GM08714 (cell line): ENCODE measurements around the gene TGFBR3L.

Experiments
- H3K4me3 ChIP-seq: fragments of 200-500 bp; sonication (Bioruptor generic); 2 replicates; pipeline ENCODE4 v1.5.1; 2014; ENCODE audit warnings: mild to moderate bottlenecking, low read length, inconsistent platforms
- ZNF274 ChIP-seq: IDR thresholded peaks from 2 replicates; pipeline ENCODE4 v1.6.1; 2012; ENCODE audit warnings: mild to moderate bottlenecking, low read depth, low read length

Gene TGFBR3L

GRCh38 chr19:7932276-7932929 lies 17.8 kb downstream of the TGFBR3L start:
- H3K4me3 ChIP-seq = no peak overlapping the region
- TF ChIP-seq ZNF274 = no peak

- TF ChIP-seq ZNF274 = no peak
- H3K4me3 ChIP-seq = no peak overlapping the region
These were observed 18.3 kb downstream of the TGFBR3L start for GRCh38 chr19:7932930-7933300.

DNA sequence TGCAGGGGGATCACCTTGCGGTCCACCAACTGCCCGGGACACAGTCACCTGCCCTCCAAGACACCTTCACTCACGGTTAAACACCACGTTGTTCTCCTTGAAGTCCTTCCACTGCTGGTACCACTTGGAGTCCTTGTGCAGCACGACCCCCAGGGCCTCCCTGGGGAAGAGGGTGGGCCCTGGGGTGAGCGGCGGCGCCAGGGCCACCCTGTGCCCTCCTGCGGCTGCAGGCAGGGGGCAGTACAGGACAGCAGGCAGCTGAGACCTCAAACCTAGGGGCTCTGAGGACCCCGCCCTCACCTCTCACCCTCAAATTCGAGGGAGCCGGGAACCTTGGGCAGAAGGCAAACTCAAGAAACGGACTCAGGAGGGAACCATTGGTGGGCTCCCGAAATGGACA lies 18.8 kb downstream of the TGFBR3L start:
- no peak for TF ChIP-seq ZNF274
- no peak overlapping the region for H3K4me3 ChIP-seq

DNA sequence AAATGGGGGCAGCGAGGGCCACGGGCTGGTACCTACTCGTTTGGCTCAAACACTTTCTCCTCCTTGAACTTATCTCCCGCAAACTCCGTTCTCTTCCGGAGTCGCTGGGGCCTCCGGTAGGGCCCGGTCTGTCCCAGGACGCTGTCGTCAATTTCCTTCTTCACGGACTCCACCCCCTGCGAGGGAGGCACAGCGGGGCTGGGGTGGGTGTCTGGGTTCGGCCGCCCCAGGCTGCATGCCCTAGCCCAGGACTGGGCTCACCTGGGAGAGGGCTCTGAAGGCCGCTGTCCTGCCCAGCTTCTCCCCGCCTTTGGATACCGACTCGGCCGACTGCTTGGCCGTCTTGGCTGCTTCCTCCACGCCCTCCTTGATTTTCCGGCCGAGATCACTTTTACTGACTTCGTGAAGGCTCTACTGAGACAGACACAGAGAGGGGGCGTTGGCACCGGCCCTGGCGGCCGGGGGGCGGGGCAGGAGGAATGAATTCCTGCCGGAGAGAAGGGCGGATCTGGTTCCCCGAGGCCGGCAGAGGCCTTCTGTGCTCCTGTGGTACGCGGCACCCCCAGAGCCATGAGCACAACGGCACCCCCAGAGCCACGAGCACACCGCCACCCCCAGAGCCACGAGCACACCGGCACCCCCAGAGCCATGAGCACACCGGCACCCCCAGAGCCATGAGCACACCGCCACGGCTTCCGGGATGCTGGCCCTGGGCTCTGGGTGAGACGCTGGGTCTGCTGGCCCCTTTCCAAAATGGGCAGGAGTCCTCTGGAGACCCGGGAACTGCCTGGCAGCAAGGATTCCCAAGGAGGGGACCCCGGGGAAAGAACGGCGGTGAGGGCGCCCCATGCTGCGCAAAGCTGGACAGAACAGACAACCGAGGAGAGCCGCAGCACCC lies 19.4 kb downstream of the TGFBR3L start:
- no peak overlapping the region for H3K4me3 ChIP-seq
- no peak for TF ChIP-seq ZNF274

GRCh38 chr19:7934766-7935165 lies 20.1 kb downstream of the TGFBR3L start:
- H3K4me3 ChIP-seq = no peak overlapping the region
- TF ChIP-seq ZNF274 = no peak

DNA sequence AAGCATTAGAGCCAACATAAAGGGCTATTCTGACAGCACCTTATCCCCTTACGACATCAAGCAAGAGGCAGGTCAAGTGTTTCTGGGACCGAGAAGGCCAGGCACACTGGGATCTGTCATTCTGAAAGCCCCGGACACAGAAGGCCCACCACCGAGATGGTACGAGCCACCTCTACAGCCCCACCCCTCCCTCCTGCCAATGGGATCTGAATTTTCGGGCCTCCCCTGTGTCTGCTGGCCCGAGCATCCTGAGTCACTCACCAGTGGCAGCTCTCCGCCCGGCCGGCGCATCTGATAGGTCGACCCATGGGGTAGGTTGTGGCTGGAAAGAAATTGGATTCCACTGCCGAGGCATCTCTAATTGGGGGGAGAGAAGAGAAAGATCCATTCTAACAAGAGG lies 26.2 kb downstream of the TGFBR3L start:
- H3K4me3 ChIP-seq = no peak overlapping the region
- TF ChIP-seq ZNF274 = no peak

GRCh38 chr19:7941895-7942596 lies 27.4 kb downstream of the TGFBR3L start:
- peak overlapping the region; percentile 95; the same call in 1 of the 2 replicates for H3K4me3 ChIP-seq
- TF ChIP-seq ZNF274 = no peak

DNA sequence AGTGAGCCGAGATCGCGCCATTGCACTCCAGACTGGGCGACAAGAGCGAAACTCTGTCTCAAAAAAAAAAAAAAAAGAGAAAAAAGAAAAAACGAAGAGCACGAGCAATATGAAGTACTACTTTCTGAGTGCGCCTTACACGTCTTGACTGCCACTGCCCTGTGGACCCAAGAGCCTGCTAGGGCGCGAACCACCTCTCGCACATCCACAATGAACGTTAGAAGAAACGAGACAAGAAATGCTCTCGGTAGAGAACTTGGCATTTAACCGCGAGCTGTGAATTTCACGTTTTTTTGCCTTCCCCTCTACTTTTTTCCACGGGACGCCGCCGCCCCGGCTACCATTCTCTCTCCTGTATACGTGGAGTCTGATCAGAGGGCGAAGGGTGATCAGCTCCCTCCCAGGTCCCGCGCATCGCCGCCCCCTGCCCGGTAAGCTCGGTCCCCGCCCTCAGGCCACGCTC lies 28.4 kb downstream of the TGFBR3L start:
- peak overlapping the region; percentile 95 for H3K4me3 ChIP-seq
- no peak for TF ChIP-seq ZNF274

DNA sequence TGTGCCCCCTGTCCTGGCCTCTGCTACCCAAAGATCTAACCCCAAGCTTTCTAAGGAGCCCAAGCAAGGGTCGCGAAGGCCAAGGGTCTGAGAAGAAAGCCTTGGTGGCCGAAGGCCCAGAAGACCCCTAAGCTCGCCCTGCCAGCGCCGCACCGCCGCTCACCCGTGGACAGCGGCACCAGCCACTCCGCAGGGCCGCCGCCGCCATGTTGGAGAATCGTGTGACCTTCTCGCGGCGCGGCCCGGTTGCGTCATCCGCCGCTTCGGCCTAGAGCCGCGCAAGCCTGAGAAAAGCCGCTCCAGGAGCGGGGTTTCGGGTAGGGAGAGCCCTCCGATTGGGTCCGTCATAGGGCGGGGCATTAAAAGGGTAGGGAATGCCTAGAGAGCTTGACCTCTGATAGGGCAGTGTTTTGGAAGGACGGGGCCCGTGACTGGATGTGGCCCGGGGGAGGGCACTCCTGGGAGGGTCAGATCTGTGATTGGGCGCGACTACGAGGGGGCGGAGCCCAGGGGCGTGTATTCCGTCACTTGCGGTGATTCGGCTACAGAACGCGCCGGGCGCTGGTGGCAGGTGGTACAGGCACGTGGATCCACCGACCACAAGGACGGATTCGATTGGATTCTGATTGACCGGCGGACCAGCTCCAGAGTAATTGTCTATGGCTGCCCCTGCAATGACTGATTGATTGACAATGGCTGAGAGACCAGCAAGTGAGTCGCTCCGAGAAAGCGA lies 29.0 kb downstream of the TGFBR3L start, which contains the start of gene TIMM44:
Gene TIMM44 (minus strand): TSS at position 223 of the 733 bp plus-strand sequence. CDS start 15 bp downstream, at position 208.
- TF ChIP-seq ZNF274 = no peak
- peak within 1 kb of the TSS; percentile 95 for H3K4me3 ChIP-seq

GRCh38 chr19:7944177-7944761 lies 29.6 kb downstream of the TGFBR3L start:
- peak overlapping the region; percentile 78; the same call in 1 of the 2 replicates for H3K4me3 ChIP-seq
- TF ChIP-seq ZNF274 = no peak

GRCh38 chr19:7947939-7948338 lies 33.3 kb downstream of the TGFBR3L start:
- no peak for TF ChIP-seq ZNF274
- no peak overlapping the region for H3K4me3 ChIP-seq

- no peak overlapping the region for H3K4me3 ChIP-seq
- TF ChIP-seq ZNF274 = no peak
These were observed 38.4 kb downstream of the TGFBR3L start for GRCh38 chr19:7953060-7953459.

DNA sequence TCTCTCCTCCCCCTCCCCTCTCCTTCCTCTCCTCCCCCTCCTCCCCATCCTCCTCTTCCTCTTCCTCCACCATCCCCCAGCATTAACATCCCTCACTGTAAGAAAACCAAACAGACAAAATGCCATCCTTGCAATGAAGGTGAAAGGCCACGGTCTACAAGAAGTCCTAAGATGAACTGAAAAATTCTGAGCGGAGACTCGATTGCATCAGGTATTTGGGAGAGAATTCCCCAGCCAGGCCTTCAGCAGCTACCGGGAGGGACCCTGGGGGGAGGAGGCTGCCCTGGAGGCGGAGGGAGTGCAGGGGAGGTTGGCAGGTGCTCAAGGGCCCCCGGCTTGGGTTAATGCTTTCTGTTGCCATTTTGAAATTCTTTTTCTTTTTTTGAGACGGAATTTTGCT lies 38.9 kb downstream of the TGFBR3L start:
- H3K4me3 ChIP-seq = no peak overlapping the region
- no peak for TF ChIP-seq ZNF274
